Keratinocyte (primary cell): ENCODE results near the gene RSPH9. TPM values are rescaled to one million over a fixed set of nuclear protein-coding genes. Genes with fewer than 3 reads are reported as not detected.

Experiments
- DNase-seq: peaks from one replicate; pipeline ENCODE4 v3.0.0-alpha.2; 2011; ENCODE audit warnings: low read depth, missing footprints, low spot score
- FAIRE-seq: peaks from 2 replicates; lab custom pipeline; 2011; peaks lifted over from hg19 to GRCh38; lab: Jason Lieb, UNC
- H2AFZ ChIP-seq: 2 replicates; pipeline ENCODE4 v1.6.0; 2012; ENCODE audit warnings: low read length, control low read depth, inconsistent platforms; ENCODE audit not compliant: control insufficient read depth
- H3K27ac ChIP-seq: 2 replicates; pipeline ENCODE4 v1.5.1; 2011; ENCODE audit warnings: low read length; ENCODE audit not compliant: control insufficient read depth, insufficient read depth
- H3K27me3 ChIP-seq: 3 replicates; pipeline ENCODE4 v1.6.0; 2011; ENCODE audit warnings: low read length; ENCODE audit not compliant: control insufficient read depth, insufficient read depth; ENCODE audit errors: extremely low read depth
- H3K36me3 ChIP-seq, 2 experiments: 2 replicates in 1 of 2; 3 replicates in 1 of 2; pipeline ENCODE4 v1.5.1; 2011; ENCODE audit warnings: low read length in 2 of 2, mild to moderate bottlenecking in 1 of 2; ENCODE audit not compliant: control insufficient read depth in 2 of 2, insufficient read depth in 2 of 2; ENCODE audit errors: extremely low read depth in 1 of 2
- H3K4me1 ChIP-seq: 3 replicates; pipeline ENCODE4 v1.5.1; 2011; ENCODE audit warnings: low read length; ENCODE audit not compliant: control insufficient read depth, insufficient read depth; ENCODE audit errors: extremely low read depth
- H3K4me2 ChIP-seq: 3 replicates; pipeline ENCODE4 v1.6.0; 2011; ENCODE audit warnings: low read depth, low read length; ENCODE audit not compliant: control insufficient read depth, insufficient read depth; ENCODE audit errors: extremely low read depth
- H3K4me3 ChIP-seq, 3 experiments: fragments of 200-600 bp in 1 of 3; sonication (generic) in 1 of 3; 2 replicates in 2 of 3; 3 replicates in 1 of 3; pipeline ENCODE4 v1.5.1; 2011 to 2016; ENCODE audit warnings: low read length in 3 of 3, mild to moderate bottlenecking in 3 of 3, control low read depth in 2 of 3, inconsistent platforms in 1 of 3, low read depth in 1 of 3, mixed read lengths in 1 of 3, mixed run types in 1 of 3, moderate library complexity in 1 of 3; ENCODE audit not compliant: control insufficient read depth in 2 of 3, insufficient read depth in 2 of 3; ENCODE audit errors: extremely low read depth in 1 of 3
- H3K79me2 ChIP-seq: 2 replicates; pipeline ENCODE4 v1.6.0; 2012; ENCODE audit warnings: low read length; ENCODE audit not compliant: control insufficient read depth, insufficient read depth
- H3K9ac ChIP-seq: 3 replicates; pipeline ENCODE4 v1.6.0; 2011; ENCODE audit warnings: low read length; ENCODE audit not compliant: control insufficient read depth, insufficient read depth; ENCODE audit errors: extremely low read depth
- H3K9me1 ChIP-seq: 3 replicates; pipeline ENCODE4 v1.6.0; 2011; ENCODE audit warnings: low read length; ENCODE audit not compliant: control insufficient read depth, insufficient read depth; ENCODE audit errors: extremely low read depth
- H3K9me3 ChIP-seq: 2 replicates; pipeline ENCODE4 v1.5.1; 2012; ENCODE audit warnings: low read depth, low read length; ENCODE audit not compliant: control insufficient read depth
- H4K20me1 ChIP-seq: 3 replicates; pipeline ENCODE4 v1.6.0; 2011; ENCODE audit warnings: low read length; ENCODE audit not compliant: control insufficient read depth, insufficient read depth; ENCODE audit errors: extremely low read depth
- EZH2 ChIP-seq: IDR thresholded peaks from one replicate; pipeline ENCODE4 v1.6.1; 2012; ENCODE audit warnings: inconsistent platforms, mild to moderate bottlenecking, low read length, moderate library complexity
- dilution Hi-C: fragments of 300-500 bp; cut with MboI; formaldehyde crosslinking; loops from one replicate; pipeline ENCODE4 v1.7.0; 2020; ENCODE audit warnings: low sequenced_read_pairs; ENCODE audit not compliant: extremely low pct_ligation_motif_present
- polyA plus RNA-seq, 5 experiments: library from polyadenylated mRNA; depleted of rRNA in 3 of 5; stranded (reverse) in 3 of 5; stranded (forward) in 1 of 5; unstranded in 1 of 5; fragments of >200 nt; gene quantifications; 1 replicate in 1 of 5; 2 replicates in 3 of 5; 3 replicates in 1 of 5; pipeline versions ENCODE4 v1.2.1 to v1.2.3, GENCODE V29; 2011 to 2012; ENCODE audit warnings: missing spikeins in 2 of 5, low read depth in 1 of 5, low replicate concordance in 1 of 5
- TF ChIP-seq, protein P1 (sequence below), 3 experiments: IDR thresholded peaks in 1 of 3; conservative IDR thresholded peaks in 1 of 3; optimal IDR thresholded peaks in 1 of 3; 2 replicates in 2 of 3; 3 replicates in 1 of 3; pipeline versions ENCODE3 to v1.5.1; 2011; ENCODE audit warnings: low read length in 3 of 3, mild to moderate bottlenecking in 3 of 3, moderate library complexity in 2 of 3, control low read depth in 1 of 3, inconsistent platforms in 1 of 3; ENCODE audit not compliant: insufficient read depth in 2 of 3; ENCODE audit errors: extremely low read depth in 1 of 3

Gene RSPH9
- polyA plus RNA-seq, 1 donor (not counting 4 experiments of a cell fraction or from before 2014, with no cell fraction given), result not detected

GRCh38 chr6:43695215-43695966 lies 50.6 kb downstream of the RSPH9 start:
- Histone ChIP-seq H3K27ac (no peak overlapping the region), H3K4me2 (no peak overlapping the region), H3K9ac (no peak overlapping the region), H3K27me3 (no peaks in the 10 kb centered on the region), H4K20me1 (no peaks in the 10 kb centered on the region), H3K4me3 (no peak overlapping the region), H3K9me3 (no peaks in the 10 kb centered on the region), H3K79me2 (no peaks in the 10 kb centered on the region), H3K9me1 (no peaks in the 10 kb centered on the region), H2AFZ (no peak overlapping the region), H3K4me1 (no peaks in the 10 kb centered on the region), H3K36me3 (no peaks in the 10 kb centered on the region)
- no peak for FAIRE-seq
- DNase-seq, result no peak
- no peak for TF ChIP-seq EZH2
- TF ChIP-seq, protein P1, sequence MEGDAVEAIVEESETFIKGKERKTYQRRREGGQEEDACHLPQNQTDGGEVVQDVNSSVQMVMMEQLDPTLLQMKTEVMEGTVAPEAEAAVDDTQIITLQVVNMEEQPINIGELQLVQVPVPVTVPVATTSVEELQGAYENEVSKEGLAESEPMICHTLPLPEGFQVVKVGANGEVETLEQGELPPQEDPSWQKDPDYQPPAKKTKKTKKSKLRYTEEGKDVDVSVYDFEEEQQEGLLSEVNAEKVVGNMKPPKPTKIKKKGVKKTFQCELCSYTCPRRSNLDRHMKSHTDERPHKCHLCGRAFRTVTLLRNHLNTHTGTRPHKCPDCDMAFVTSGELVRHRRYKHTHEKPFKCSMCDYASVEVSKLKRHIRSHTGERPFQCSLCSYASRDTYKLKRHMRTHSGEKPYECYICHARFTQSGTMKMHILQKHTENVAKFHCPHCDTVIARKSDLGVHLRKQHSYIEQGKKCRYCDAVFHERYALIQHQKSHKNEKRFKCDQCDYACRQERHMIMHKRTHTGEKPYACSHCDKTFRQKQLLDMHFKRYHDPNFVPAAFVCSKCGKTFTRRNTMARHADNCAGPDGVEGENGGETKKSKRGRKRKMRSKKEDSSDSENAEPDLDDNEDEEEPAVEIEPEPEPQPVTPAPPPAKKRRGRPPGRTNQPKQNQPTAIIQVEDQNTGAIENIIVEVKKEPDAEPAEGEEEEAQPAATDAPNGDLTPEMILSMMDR (optimal IDR thresholded peaks at IDR 0.05 in 1 of 3, IDR thresholded peaks at IDR 0.05 in 1 of 3, conservative IDR thresholded peaks at IDR 0.05 in 1 of 3; ENCODE audit: extremely low read depth in 1 of 3, insufficient read depth in 2 of 3, low read length in 3 of 3), result no peak
- dilution Hi-C loops, result no loop called here

- TF ChIP-seq, protein P1 (optimal IDR thresholded peaks at IDR 0.05 in 1 of 3, IDR thresholded peaks at IDR 0.05 in 1 of 3, conservative IDR thresholded peaks at IDR 0.05 in 1 of 3; ENCODE audit: extremely low read depth in 1 of 3, insufficient read depth in 2 of 3, low read length in 3 of 3), result no peak
- no peak for TF ChIP-seq EZH2
- Histone ChIP-seq H2AFZ (no peak overlapping the region), H3K4me2 (no peak overlapping the region), H3K79me2 (no peaks in the 10 kb centered on the region), H4K20me1 (no peaks in the 10 kb centered on the region), H3K4me3 (no peak overlapping the region), H3K4me1 (no peaks in the 10 kb centered on the region), H3K9me1 (no peaks in the 10 kb centered on the region), H3K9me3 (no peaks in the 10 kb centered on the region), H3K36me3 (no peaks in the 10 kb centered on the region), H3K27me3 (no peaks in the 10 kb centered on the region), H3K27ac (no peak overlapping the region), H3K9ac (no peak overlapping the region)
- DNase-seq, result no peak
- dilution Hi-C loops, result no loop called here
- no peak for FAIRE-seq
Measured at GRCh38 chr6:43695967-43696291, 51.1 kb downstream of the RSPH9 start.
